Endothelial cell of umbilical vein (primary cell): ENCODE data around the gene PTPMT1. TPM values are rescaled to one million over a fixed set of nuclear protein-coding genes. Genes with fewer than 3 reads are reported as not detected.
"Not testable (repeated sequence)": the region's sequence is repeated elsewhere in the genome, so short reads cannot be mapped to it uniquely, and the experiment has no call there.

Experiments used
- BruUV-seq: library from RNA; stranded (reverse); fragments of 400-500 nt; replicated peaks from 2 replicates; lab custom pipeline; 2021; lab: Mats Ljungman, UMichigan
- CTCF ChIA-PET: fragments of 300-600, 350-600 bp; sonication (Branson Sonifier 250); formaldehyde crosslinking; loops from one replicate; lab custom pipeline; 2021; ENCODE audit warnings: antibody characterized with exemption, inconsistent platforms; lab: Charles Lee
- POLR2A ChIA-PET: fragments of 300-600, 350-600 bp; sonication (Branson Sonifier 250); formaldehyde crosslinking; loops from one replicate; lab custom pipeline; 2021; ENCODE audit warnings: antibody characterized with exemption, inconsistent platforms; lab: Charles Lee
- DNase-seq: peaks from one replicate; pipeline ENCODE4 v3.0.0-alpha.2; 2011; ENCODE audit warnings: low read depth, low spot score
- FAIRE-seq: peaks from 2 replicates; lab custom pipeline; 2011; peaks lifted over from hg19 to GRCh38; lab: Jason Lieb, UNC
- H2AFZ ChIP-seq: 2 replicates; pipeline ENCODE4 v1.6.0; 2012; ENCODE audit warnings: low read depth, low read length, control low read depth, inconsistent platforms
- H3K27ac ChIP-seq: 2 replicates; pipeline ENCODE4 v1.5.1; 2011; ENCODE audit warnings: low read depth, mild to moderate bottlenecking, control low read depth, low read length, moderate library complexity; ENCODE audit not compliant: insufficient read depth
- H3K27me3 ChIP-seq, 2 experiments: 2 replicates each; pipeline versions ENCODE4 v1.6.0 to v1.6.1; 2011; ENCODE audit warnings: low read length in 2 of 2, mixed read lengths in 1 of 2; ENCODE audit not compliant: control insufficient read depth in 2 of 2, insufficient read depth in 2 of 2
- H3K36me3 ChIP-seq, 2 experiments: 2 replicates in 1 of 2; 3 replicates in 1 of 2; pipeline ENCODE4 v1.5.1; 2011; ENCODE audit warnings: low read length in 2 of 2, mild to moderate bottlenecking in 1 of 2, moderate library complexity in 1 of 2; ENCODE audit not compliant: control insufficient read depth in 2 of 2, insufficient read depth in 2 of 2; ENCODE audit errors: extremely low read depth in 1 of 2
- H3K4me1 ChIP-seq: 3 replicates; pipeline ENCODE4 v1.5.1; 2011; ENCODE audit warnings: mild to moderate bottlenecking, low read length; ENCODE audit not compliant: control insufficient read depth, insufficient read depth; ENCODE audit errors: extremely low read depth
- H3K4me2 ChIP-seq: 2 replicates; pipeline ENCODE4 v1.6.1; 2011; ENCODE audit warnings: low read length, control low read depth, mixed read lengths; ENCODE audit not compliant: insufficient read depth
- H3K4me3 ChIP-seq, 3 experiments: fragments of 200-600 bp in 1 of 3; sonication (generic), shearing (Covaris generic) in 1 of 3; replicated peaks in 1 of 3; 2 replicates each; pipeline ENCODE4 v1.5.1; 2011 to 2016; ENCODE audit warnings: control low read depth in 3 of 3, low read length in 3 of 3, mild to moderate bottlenecking in 2 of 3, inconsistent platforms in 1 of 3, low read depth in 1 of 3, moderate library complexity in 1 of 3; ENCODE audit not compliant: insufficient read depth in 1 of 3
- H3K79me2 ChIP-seq: 2 replicates; pipeline ENCODE4 v1.6.0; 2012; ENCODE audit warnings: low read length, inconsistent platforms; ENCODE audit not compliant: control insufficient read depth, insufficient read depth
- H3K9ac ChIP-seq: replicated peaks from 2 replicates; pipeline ENCODE3; 2011; ENCODE audit warnings: low read length, control low read depth; ENCODE audit not compliant: insufficient read depth; ENCODE audit errors: extremely low read depth
- H3K9me1 ChIP-seq: replicated peaks from 3 replicates; pipeline ENCODE4 v1.6.0; 2011; ENCODE audit warnings: mild to moderate bottlenecking, low read length; ENCODE audit not compliant: control insufficient read depth, insufficient read depth; ENCODE audit errors: extremely low read depth
- H3K9me3 ChIP-seq: replicated peaks from 2 replicates; pipeline ENCODE4 v1.5.1; 2012; ENCODE audit warnings: low read length, inconsistent platforms; ENCODE audit not compliant: control insufficient read depth, insufficient read depth
- H4K20me1 ChIP-seq: replicated peaks from 2 replicates; pipeline ENCODE3; 2011; ENCODE audit warnings: mild to moderate bottlenecking, low read length; ENCODE audit not compliant: control insufficient read depth, insufficient read depth; ENCODE audit errors: extremely low read depth
- EZH2 ChIP-seq: IDR thresholded peaks from 2 replicates; pipeline ENCODE4 v1.6.1; 2012; ENCODE audit warnings: borderline replicate concordance, low read depth, mild to moderate bottlenecking, moderate library complexity, low read length, inconsistent platforms; ENCODE audit not compliant: severe bottlenecking
- FOS ChIP-seq: IDR thresholded peaks from 2 replicates; pipeline ENCODE4 v1.6.1; 2011; ENCODE audit warnings: mild to moderate bottlenecking, low read length, moderate library complexity, borderline replicate concordance; ENCODE audit not compliant: insufficient read depth
- GATA2 ChIP-seq: IDR thresholded peaks from 2 replicates; pipeline ENCODE4 v1.7.0; 2011; ENCODE audit warnings: low read depth, mild to moderate bottlenecking, moderate library complexity, mixed read lengths, low read length; ENCODE audit not compliant: insufficient read length, insufficient read depth
- JUN ChIP-seq: IDR thresholded peaks from 2 replicates; pipeline ENCODE4 v1.6.1; 2011; ENCODE audit warnings: borderline replicate concordance, low read depth; ENCODE audit not compliant: insufficient read length, insufficient read depth
- MYC ChIP-seq: IDR thresholded peaks from one replicate; pipeline ENCODE4 v1.6.1; 2011; ENCODE audit warnings: mild to moderate bottlenecking, low read depth, low read length
- POLR2A ChIP-seq: IDR thresholded peaks from 2 replicates; pipeline ENCODE4 v1.6.1; 2012; ENCODE audit warnings: low read depth, mild to moderate bottlenecking, control low read depth, low read length
- dilution Hi-C: fragments of 300-500 bp; cut with MboI; formaldehyde crosslinking; loops from one replicate; pipeline ENCODE4 v1.15.0; 2019; ENCODE audit warnings: low sequenced_read_pairs; ENCODE audit not compliant: extremely low pct_ligation_motif_present
- intact Hi-C: fragments of 100-400 bp; cut with micrococcal nuclease; formaldehyde crosslinking; loops from one replicate; pipeline ENCODE4 v1.10.0; 2022
- polyA plus RNA-seq, 4 experiments: library from polyadenylated mRNA; depleted of rRNA in 3 of 4; stranded (reverse) in 3 of 4; unstranded in 1 of 4; fragments of >200 nt; gene quantifications; 2 replicates each; pipeline versions ENCODE4 v1.2.1 to v1.2.3, GENCODE V29; 2011 to 2012; ENCODE audit warnings: missing spikeins in 1 of 4
- total RNA-seq: library from RNA; stranded (reverse); gene quantifications from 2 replicates; pipeline ENCODE4 v1.2.3, GENCODE V29; 2021
- TF ChIP-seq, protein P1 (sequence below): IDR thresholded peaks from 2 replicates; pipeline ENCODE4 v1.6.1; 2011; ENCODE audit not compliant: insufficient read depth, insufficient read length

The PTPMT1 gene
- total and polyA plus RNA-seq, 2 donors (not counting 3 experiments of a cell fraction or from before 2014, with no cell fraction given), result 44.6 to 83.1 TPM

DNA sequence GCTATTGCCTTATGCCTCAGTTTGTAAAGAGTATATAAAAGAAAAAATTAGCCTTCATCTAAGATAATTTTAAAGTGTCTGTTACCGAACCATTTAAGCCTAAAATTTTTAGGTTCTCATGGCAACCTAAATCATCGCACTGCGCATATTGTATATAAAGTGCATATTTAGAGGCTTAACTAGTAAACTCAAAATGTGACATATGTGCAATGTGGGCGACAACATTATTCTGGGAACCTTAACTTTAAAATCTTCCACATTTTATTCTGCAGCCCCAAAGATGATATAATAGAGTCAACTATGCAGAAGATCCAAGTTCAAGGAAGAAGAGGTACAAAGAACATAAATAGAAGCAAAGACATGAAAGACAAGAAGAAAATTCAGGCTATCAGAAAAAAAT is 35.4 kb upstream of the PTPMT1 start:
- BruUV-seq, result no TSS peak
- dilution Hi-C loops (no loop called here), intact Hi-C loops (no loop called here)
- no peak overlapping the region for H3K4me2 ChIP-seq
- H3K9me1 ChIP-seq, result no peaks in the 10 kb centered on the region
- DNase-seq (no peak), FAIRE-seq (no peak)
- H3K36me3 ChIP-seq, result no peaks in the 10 kb centered on the region
- H4K20me1 ChIP-seq, result peaks cover 10% of the 10 kb centered on the region
- no peak overlapping the region for H2AFZ ChIP-seq
- no peak overlapping the region for H3K27ac ChIP-seq
- ChIA-PET CTCF (interaction anchor here (1.2 kb wide), 1 partner anchor 12 kb away, joined by 3 read pairs; no protein-coding TSS in a partner anchor), POLR2A (no interaction called here)
- peaks cover 5% of the 10 kb centered on the region for H3K4me1 ChIP-seq
- H3K79me2 ChIP-seq, result peaks cover 99% of the 10 kb centered on the region
- H3K4me3 ChIP-seq, result no peak overlapping the region
- no peak overlapping the region for H3K9ac ChIP-seq
- H3K9me3 ChIP-seq, result no peaks in the 10 kb centered on the region
- TF ChIP-seq GATA2, result no peak
- no peak for TF ChIP-seq FOS
- TF ChIP-seq MYC, result no peak
- TF ChIP-seq, protein P1, sequence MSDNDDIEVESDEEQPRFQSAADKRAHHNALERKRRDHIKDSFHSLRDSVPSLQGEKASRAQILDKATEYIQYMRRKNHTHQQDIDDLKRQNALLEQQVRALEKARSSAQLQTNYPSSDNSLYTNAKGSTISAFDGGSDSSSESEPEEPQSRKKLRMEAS, result no peak
- no peak for TF ChIP-seq EZH2
- TF ChIP-seq POLR2A, result no peak
- no peak for TF ChIP-seq JUN
- no peaks in the 10 kb centered on the region for H3K27me3 ChIP-seq

- H3K4me1 ChIP-seq, POLR2A ChIA-PET, H3K36me3 ChIP-seq, FAIRE-seq, CTCF ChIA-PET, H4K20me1 ChIP-seq, H3K27ac ChIP-seq, H3K9ac ChIP-seq, dilution Hi-C loops, H3K4me2 ChIP-seq, intact Hi-C loops, H3K9me3 ChIP-seq, H3K4me3 ChIP-seq, H3K9me1 ChIP-seq, BruUV-seq, DNase-seq, H3K27me3 ChIP-seq, H2AFZ ChIP-seq: not testable (repeated sequence)
- H3K79me2 ChIP-seq, result peaks cover 99% of the 10 kb centered on the region
Observed at GRCh38 chr11:47530721-47531120, 34.7 kb upstream of the PTPMT1 start.
